ENCODE measurements around the gene MNX1. TPM values are rescaled to one million over a fixed set of nuclear protein-coding genes. Genes with fewer than 3 reads are reported as not detected.

Gene MNX1
- total and polyA plus RNA-seq, 2 of the 4 experiments (the other 2 are of a cell fraction) = not detected

DNA sequence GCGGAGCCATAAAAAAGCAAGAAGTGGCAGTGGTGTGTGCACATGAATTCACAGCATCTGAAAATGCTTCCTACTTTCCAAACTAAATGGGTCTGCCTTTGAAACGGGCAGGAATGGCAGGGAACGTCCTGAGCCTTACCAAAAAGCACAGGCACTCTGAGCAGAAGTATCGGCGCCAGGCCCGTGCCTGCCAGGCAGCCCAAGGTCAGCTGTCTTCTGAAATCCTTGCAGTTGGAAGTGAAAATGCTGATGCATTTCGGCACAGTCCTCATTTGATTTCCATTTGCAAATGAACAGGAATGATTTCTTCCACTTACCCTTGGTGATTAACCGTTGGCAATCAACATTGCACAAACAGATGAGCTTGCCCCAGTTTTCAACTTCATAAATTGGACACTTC is 47.6 kb upstream of the MNX1 start:
- H3K9ac ChIP-seq (ENCODE audit: low read depth, low read length) = no peak overlapping the region
- peaks cover 2% of the 10 kb centered on the region; the same call in 1 of the 2 replicates for H3K9me3 ChIP-seq (ENCODE audit: control insufficient read depth, insufficient read depth, low read length)
- H3K23ac ChIP-seq (ENCODE audit: low read depth, low read length) = no peak overlapping the region
- no peak overlapping the region for H2AK9ac ChIP-seq (replicated peaks; ENCODE audit: low read depth, low read length, poor library complexity)
- H3K27me3 ChIP-seq (ENCODE audit: control insufficient read depth, insufficient read depth, low read length) = peaks cover 17% of the 10 kb centered on the region
- H3K9me1 ChIP-seq (ENCODE audit: insufficient read depth, low read length) = no peaks in the 10 kb centered on the region
- H3K27ac ChIP-seq (ENCODE audit: insufficient read depth, low read length) = no peak overlapping the region
- ChIA-PET CTCF (no interaction called here), POLR2A (ENCODE audit: unreplicated experiment) (no interaction called here)
- TF ChIP-seq RCOR1 (IDR thresholded peaks at IDR 0.05; ENCODE audit: insufficient replicate concordance, low read length) (no peak), FOS (IDR thresholded peaks at IDR 0.05; ENCODE audit: low read depth, low read length) (no peak), MAFK (IDR thresholded peaks at IDR 0.05; ENCODE audit: low read depth, low read length) (no peak), RAD21 (IDR thresholded peaks at IDR 0.05; ENCODE audit: low read length) (no peak), NFE2L2 (IDR thresholded peaks at IDR 0.05; ENCODE audit: low read depth, low read length) (no peak), BHLHE40 (IDR thresholded peaks at IDR 0.05; ENCODE audit: low read depth, low read length) (no peak), MXI1 (IDR thresholded peaks at IDR 0.05; ENCODE audit: borderline replicate concordance, low read depth, low read length) (no peak), SMC3 (IDR thresholded peaks at IDR 0.05; ENCODE audit: low read depth, low read length) (no peak), MAZ (IDR thresholded peaks at IDR 0.05; ENCODE audit: borderline replicate concordance, low read depth, low read length) (no peak), RFX5 (IDR thresholded peaks at IDR 0.05; ENCODE audit: low read depth, low read length) (no peak), CEBPB (IDR thresholded peaks at IDR 0.05; ENCODE audit: low read depth, low read length) (no peak)
- TF ChIP-seq, protein P1, sequence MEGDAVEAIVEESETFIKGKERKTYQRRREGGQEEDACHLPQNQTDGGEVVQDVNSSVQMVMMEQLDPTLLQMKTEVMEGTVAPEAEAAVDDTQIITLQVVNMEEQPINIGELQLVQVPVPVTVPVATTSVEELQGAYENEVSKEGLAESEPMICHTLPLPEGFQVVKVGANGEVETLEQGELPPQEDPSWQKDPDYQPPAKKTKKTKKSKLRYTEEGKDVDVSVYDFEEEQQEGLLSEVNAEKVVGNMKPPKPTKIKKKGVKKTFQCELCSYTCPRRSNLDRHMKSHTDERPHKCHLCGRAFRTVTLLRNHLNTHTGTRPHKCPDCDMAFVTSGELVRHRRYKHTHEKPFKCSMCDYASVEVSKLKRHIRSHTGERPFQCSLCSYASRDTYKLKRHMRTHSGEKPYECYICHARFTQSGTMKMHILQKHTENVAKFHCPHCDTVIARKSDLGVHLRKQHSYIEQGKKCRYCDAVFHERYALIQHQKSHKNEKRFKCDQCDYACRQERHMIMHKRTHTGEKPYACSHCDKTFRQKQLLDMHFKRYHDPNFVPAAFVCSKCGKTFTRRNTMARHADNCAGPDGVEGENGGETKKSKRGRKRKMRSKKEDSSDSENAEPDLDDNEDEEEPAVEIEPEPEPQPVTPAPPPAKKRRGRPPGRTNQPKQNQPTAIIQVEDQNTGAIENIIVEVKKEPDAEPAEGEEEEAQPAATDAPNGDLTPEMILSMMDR (conservative IDR thresholded peaks at IDR 0.05; ENCODE audit: low read depth, low read length) = no peak
- TF ChIP-seq, protein P2, sequence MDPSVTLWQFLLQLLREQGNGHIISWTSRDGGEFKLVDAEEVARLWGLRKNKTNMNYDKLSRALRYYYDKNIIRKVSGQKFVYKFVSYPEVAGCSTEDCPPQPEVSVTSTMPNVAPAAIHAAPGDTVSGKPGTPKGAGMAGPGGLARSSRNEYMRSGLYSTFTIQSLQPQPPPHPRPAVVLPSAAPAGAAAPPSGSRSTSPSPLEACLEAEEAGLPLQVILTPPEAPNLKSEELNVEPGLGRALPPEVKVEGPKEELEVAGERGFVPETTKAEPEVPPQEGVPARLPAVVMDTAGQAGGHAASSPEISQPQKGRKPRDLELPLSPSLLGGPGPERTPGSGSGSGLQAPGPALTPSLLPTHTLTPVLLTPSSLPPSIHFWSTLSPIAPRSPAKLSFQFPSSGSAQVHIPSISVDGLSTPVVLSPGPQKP (IDR thresholded peaks at IDR 0.05; ENCODE audit: borderline replicate concordance, low read depth, low read length) = no peak
- TF ChIP-seq, protein P3, sequence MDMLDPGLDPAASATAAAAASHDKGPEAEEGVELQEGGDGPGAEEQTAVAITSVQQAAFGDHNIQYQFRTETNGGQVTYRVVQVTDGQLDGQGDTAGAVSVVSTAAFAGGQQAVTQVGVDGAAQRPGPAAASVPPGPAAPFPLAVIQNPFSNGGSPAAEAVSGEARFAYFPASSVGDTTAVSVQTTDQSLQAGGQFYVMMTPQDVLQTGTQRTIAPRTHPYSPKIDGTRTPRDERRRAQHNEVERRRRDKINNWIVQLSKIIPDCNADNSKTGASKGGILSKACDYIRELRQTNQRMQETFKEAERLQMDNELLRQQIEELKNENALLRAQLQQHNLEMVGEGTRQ (IDR thresholded peaks at IDR 0.05; ENCODE audit: low read depth, low read length) = no peak
- no peak overlapping the region for H3K4me2 ChIP-seq (ENCODE audit: low read depth, low read length)
- no peaks in the 10 kb centered on the region for H3K36me3 ChIP-seq (ENCODE audit: control insufficient read depth, insufficient read depth, low read length)
- intact Hi-C loops (cut with micrococcal nuclease) (no loop called here), in situ Hi-C loops (cut with MboI; ENCODE audit: low sequenced_read_pairs) (no loop called here), dilution Hi-C loops (cut with HindIII; ENCODE audit: low sequenced_read_pairs, unreplicated experiment) (no loop called here)
- no peaks in the 10 kb centered on the region for H4K20me1 ChIP-seq (ENCODE audit: insufficient read depth, low read length)
- no peak overlapping the region for H3K18ac ChIP-seq (ENCODE audit: low read depth, low read length)
- no peak overlapping the region for H4K91ac ChIP-seq (ENCODE audit: insufficient read depth, low read depth, low read length)
- no peak overlapping the region for H2AK5ac ChIP-seq (ENCODE audit: low read depth, low read length)
- H2AFZ ChIP-seq (replicated peaks; ENCODE audit: low read length, poor library complexity) = no peak overlapping the region
- no peak overlapping the region for H2BK120ac ChIP-seq (ENCODE audit: low read depth, low read length)
- no peak overlapping the region for H2BK5ac ChIP-seq (ENCODE audit: low read depth, low read length, poor library complexity, severe bottlenecking)
- ATAC-seq (ENCODE audit: low read depth) (no peak), DNase-seq (no peak)
- no peak overlapping the region for H4K5ac ChIP-seq (ENCODE audit: low read depth, low read length)
- no peak overlapping the region for H4K8ac ChIP-seq (ENCODE audit: low read depth in 2 of 2, low read length in 2 of 2)
- no peak overlapping the region for H3K4me3 ChIP-seq (ENCODE audit: insufficient read depth, low read depth, low read length)
- H3K14ac ChIP-seq (replicated peaks; ENCODE audit: low read depth, low read length) = no peak overlapping the region
- BruUV-seq (replicated peaks) = no TSS peak
- H2BK15ac ChIP-seq (ENCODE audit: low read depth, low read length) = no peak overlapping the region
- no peak overlapping the region for H3K56ac ChIP-seq (ENCODE audit: extremely low read depth, insufficient read depth, low read length)
- H2BK20ac ChIP-seq (ENCODE audit: low read depth, low read length) = no peak overlapping the region
- no peaks in the 10 kb centered on the region for H3K79me1 ChIP-seq (ENCODE audit: low read depth in 1 of 2, low read length in 2 of 2)
- no peaks in the 10 kb centered on the region for H3K4me1 ChIP-seq (ENCODE audit: control insufficient read depth, insufficient read depth, low read length)
- WGBS, 2 experiments (ENCODE audit: extremely low coverage in 2 of 2, insufficient read length in 1 of 2) = 0% methylated on average over 2 of the region's 8 CpGs; no CpG with 5 or more reads in 1 of the 2 experiments
- H3K4ac ChIP-seq (ENCODE audit: low read depth, low read length) = no peak overlapping the region

All from IMR-90 (cell line).